GM13977 (cell line): ENCODE measurements around the gene ATXN7L1.

ENCODE experiments used
- DNase-seq: peaks from one replicate; pipeline ENCODE4 v3.0.0; 2012; ENCODE audit warnings: low spot score
- CTCF ChIP-seq: IDR thresholded peaks from 2 replicates; pipeline ENCODE4 v1.5.1; 2012; ENCODE audit warnings: mild to moderate bottlenecking, control low read depth; ENCODE audit not compliant: insufficient read depth; ENCODE audit errors: extremely low read depth, missing control alignments
- in situ Hi-C: fragments of 300-500 bp; cut with MboI; formaldehyde crosslinking; loops from one replicate; pipeline ENCODE4 v1.12.0; 2022; ENCODE audit warnings: low sequenced_read_pairs, low pct_unique_long_range_greater_than_20kb, mixed read lengths, inconsistent platforms; ENCODE audit not compliant: unreplicated experiment

The ATXN7L1 gene

GRCh38 chr7:105862276-105862675 lies 14.1 kb downstream of the ATXN7L1 start:
- no peak for DNase-seq
- in situ Hi-C loops, result no loop called here
- no peak for TF ChIP-seq CTCF

GRCh38 chr7:105861224-105861623 lies 15.2 kb downstream of the ATXN7L1 start:
- DNase-seq, result no peak
- TF ChIP-seq CTCF, result no peak
- in situ Hi-C loops, result no loop called here

GRCh38 chr7:105860793-105861192 lies 15.6 kb downstream of the ATXN7L1 start:
- DNase-seq, result no peak
- TF ChIP-seq CTCF, result no peak
- in situ Hi-C loops, result no loop called here

GRCh38 chr7:105857009-105857952 lies 19.1 kb downstream of the ATXN7L1 start:
- DNase-seq, result no peak
- in situ Hi-C loops, result no loop called here
- no peak for TF ChIP-seq CTCF

- in situ Hi-C loops, result no loop called here
Measured at GRCh38 chr7:105854498-105854897, 21.9 kb downstream of the ATXN7L1 start.

GRCh38 chr7:105853931-105854419 lies 22.4 kb downstream of the ATXN7L1 start:
- in situ Hi-C loops, result no loop called here
- no peak for TF ChIP-seq CTCF
- DNase-seq, result no peak

More at GRCh38 chr7:105854498-105854897, 21.9 kb downstream of the ATXN7L1 start:
- no peak for TF ChIP-seq CTCF
- DNase-seq, result no peak
